ENCODE data around the gene KCTD1. TPM values are rescaled to one million over a fixed set of nuclear protein-coding genes. Genes with fewer than 3 reads are reported as not detected.

Gene KCTD1
- polyA plus RNA-seq, 1 donor from 2014 or later, result 32.0 TPM

GRCh38 chr18:26487437-26487836 lies 60.9 kb downstream of the KCTD1 start:
- Histone ChIP-seq H3K4me3 (ENCODE audit: low read length) (no peak overlapping the region), H4K20me1 (ENCODE audit: insufficient read depth) (no peaks in the 10 kb centered on the region), H3K27me3 (ENCODE audit: insufficient read depth, low read depth, low read length) (no peaks in the 10 kb centered on the region), H3K79me2 (replicated peaks; ENCODE audit: insufficient read depth, low read length) (no peaks in the 10 kb centered on the region), H3K9me3 (ENCODE audit: low read length) (no peaks in the 10 kb centered on the region), H3K9me2 (ENCODE audit: insufficient read depth, low read length) (no peaks in the 10 kb centered on the region), H3K9ac (ENCODE audit: low read length) (no peak overlapping the region), H3K4me2 (ENCODE audit: low read length) (no peak overlapping the region), H3F3A (ENCODE audit: insufficient read depth, low read length, poor library complexity, severe bottlenecking) (no peaks in the 10 kb centered on the region), H3K27ac (ENCODE audit: low read length) (no peak overlapping the region), H2AFZ (ENCODE audit: low read depth, low read length) (no peak overlapping the region), H3K36me3 (ENCODE audit: insufficient read depth, low read length) (no peaks in the 10 kb centered on the region)
- no peak for TF ChIP-seq RAD21 (conservative IDR thresholded peaks at IDR 0.05)
- TF ChIP-seq CTCF (IDR thresholded peaks at IDR 0.05; ENCODE audit: poor library complexity, severe bottlenecking), result no peak

- TF ChIP-seq EP300 (conservative IDR thresholded peaks at IDR 0.05; ENCODE audit: poor library complexity, severe bottlenecking) (no peak), CTCF (IDR thresholded peaks at IDR 0.05; ENCODE audit: poor library complexity, severe bottlenecking) (no peak), EZH2 (IDR thresholded peaks at IDR 0.05; ENCODE audit: borderline replicate concordance, insufficient read depth, low read length, poor library complexity, severe bottlenecking) (no peak), TAF1 (IDR thresholded peaks at IDR 0.05; ENCODE audit: low read depth) (no peak), MXI1 (conservative IDR thresholded peaks at IDR 0.05; ENCODE audit: poor library complexity, severe bottlenecking) (no peak), RAD21 (conservative IDR thresholded peaks at IDR 0.05) (no peak), POLR2AphosphoS5 (IDR thresholded peaks at IDR 0.05) (no peak), REST (IDR thresholded peaks at IDR 0.05; ENCODE audit: borderline replicate concordance) (no peak), SMC3 (conservative IDR thresholded peaks at IDR 0.05; ENCODE audit: poor library complexity) (no peak)
Observed at GRCh38 chr18:26483633-26484032, 64.7 kb downstream of the KCTD1 start.

More at GRCh38 chr18:26483633-26484032, 64.7 kb downstream of the KCTD1 start:
- H3K9ac ChIP-seq (ENCODE audit: low read length), result no peak overlapping the region
- no peak overlapping the region for H3K4me3 ChIP-seq (ENCODE audit: low read length)
- H3F3A ChIP-seq (ENCODE audit: insufficient read depth, low read length, poor library complexity, severe bottlenecking), result no peaks in the 10 kb centered on the region
- no peaks in the 10 kb centered on the region for H4K20me1 ChIP-seq (ENCODE audit: insufficient read depth)
- no peaks in the 10 kb centered on the region for H3K36me3 ChIP-seq (ENCODE audit: insufficient read depth, low read length)
- H3K9me3 ChIP-seq (ENCODE audit: low read length), result no peaks in the 10 kb centered on the region
- no peaks in the 10 kb centered on the region for H3K27me3 ChIP-seq (ENCODE audit: insufficient read depth, low read depth, low read length)
- no peaks in the 10 kb centered on the region for H3K79me2 ChIP-seq (replicated peaks; ENCODE audit: insufficient read depth, low read length)
- no peak overlapping the region for H3K4me2 ChIP-seq (ENCODE audit: low read length)
- H3K27ac ChIP-seq (ENCODE audit: low read length), result no peak overlapping the region
- no peak overlapping the region for H2AFZ ChIP-seq (ENCODE audit: low read depth, low read length)
- H3K9me2 ChIP-seq (ENCODE audit: insufficient read depth, low read length), result no peaks in the 10 kb centered on the region
